Fibroblast of the aortic adventitia (primary cell): ENCODE measurements around the gene TRIM63. TPM values are rescaled to one million over a fixed set of nuclear protein-coding genes. Genes with fewer than 3 reads are reported as not detected.

Source experiments
- DNase-seq: peaks from one replicate; pipeline ENCODE4 v3.0.0-alpha.2; 2010; ENCODE audit warnings: low read depth
- H3K4me3 ChIP-seq: 2 replicates; pipeline ENCODE4 v1.5.1; 2011; ENCODE audit warnings: low read depth, mild to moderate bottlenecking, control low read depth, low read length, moderate library complexity
- total RNA-seq: library from RNA; depleted of rRNA; stranded (reverse); fragments of >200 nt; gene quantifications from 2 replicates; pipeline ENCODE4 v1.2.3, GENCODE V29; 2012; ENCODE audit warnings: low replicate concordance
- TF ChIP-seq, protein P1 (sequence below): IDR thresholded peaks from 2 replicates; pipeline ENCODE4 v1.5.1; 2011; ENCODE audit warnings: mild to moderate bottlenecking, low read length, control low read depth, inconsistent platforms; ENCODE audit not compliant: insufficient read depth

Gene TRIM63
- total RNA-seq, 1 donor: 0.09 TPM

DNA sequence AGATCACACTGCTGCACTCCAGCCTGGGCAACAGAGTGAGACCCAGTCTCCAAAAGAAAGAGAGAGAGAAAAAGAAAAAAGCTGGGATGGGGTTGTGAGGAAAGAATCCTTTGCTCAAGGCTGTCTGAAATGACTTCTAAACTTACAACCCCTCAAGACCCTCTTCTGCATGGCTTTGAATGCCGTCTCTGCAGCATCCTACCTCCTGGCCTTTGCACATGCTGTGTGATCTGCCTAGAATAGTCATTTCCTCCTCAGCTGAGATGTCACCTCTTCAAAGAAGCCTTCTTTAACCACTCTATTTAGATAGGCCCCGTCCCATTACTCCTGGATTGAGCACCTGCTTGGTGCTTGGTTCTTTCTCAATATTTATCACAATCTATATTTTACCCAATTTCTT, 17.4 kb upstream of the TRIM63 start:
- TF ChIP-seq, protein P1, sequence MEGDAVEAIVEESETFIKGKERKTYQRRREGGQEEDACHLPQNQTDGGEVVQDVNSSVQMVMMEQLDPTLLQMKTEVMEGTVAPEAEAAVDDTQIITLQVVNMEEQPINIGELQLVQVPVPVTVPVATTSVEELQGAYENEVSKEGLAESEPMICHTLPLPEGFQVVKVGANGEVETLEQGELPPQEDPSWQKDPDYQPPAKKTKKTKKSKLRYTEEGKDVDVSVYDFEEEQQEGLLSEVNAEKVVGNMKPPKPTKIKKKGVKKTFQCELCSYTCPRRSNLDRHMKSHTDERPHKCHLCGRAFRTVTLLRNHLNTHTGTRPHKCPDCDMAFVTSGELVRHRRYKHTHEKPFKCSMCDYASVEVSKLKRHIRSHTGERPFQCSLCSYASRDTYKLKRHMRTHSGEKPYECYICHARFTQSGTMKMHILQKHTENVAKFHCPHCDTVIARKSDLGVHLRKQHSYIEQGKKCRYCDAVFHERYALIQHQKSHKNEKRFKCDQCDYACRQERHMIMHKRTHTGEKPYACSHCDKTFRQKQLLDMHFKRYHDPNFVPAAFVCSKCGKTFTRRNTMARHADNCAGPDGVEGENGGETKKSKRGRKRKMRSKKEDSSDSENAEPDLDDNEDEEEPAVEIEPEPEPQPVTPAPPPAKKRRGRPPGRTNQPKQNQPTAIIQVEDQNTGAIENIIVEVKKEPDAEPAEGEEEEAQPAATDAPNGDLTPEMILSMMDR: no peak
- no peak overlapping the region for H3K4me3 ChIP-seq
- no peak for DNase-seq

DNA sequence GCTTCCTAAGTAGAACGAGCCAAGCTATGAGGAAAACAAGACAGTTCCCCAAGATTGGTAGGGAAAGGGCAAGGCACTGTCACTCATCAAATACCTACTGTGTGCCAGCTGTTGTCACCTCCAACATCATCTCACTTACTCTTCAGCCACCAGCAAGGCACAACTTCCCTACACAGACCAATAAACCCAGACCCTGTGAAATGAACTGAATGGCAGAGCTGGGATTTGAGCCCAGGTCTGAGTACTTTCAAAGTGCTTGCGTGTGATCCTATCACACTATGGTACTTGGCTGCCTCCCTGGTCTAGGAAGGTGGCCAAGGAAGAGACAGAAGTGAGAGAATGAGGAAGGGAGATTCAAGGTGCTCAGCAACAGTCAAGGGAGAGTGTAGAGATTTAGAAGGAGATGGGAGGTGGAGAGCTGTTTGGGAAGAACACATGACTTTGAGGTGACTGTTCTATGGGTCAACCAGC, 16.7 kb upstream of the TRIM63 start:
- TF ChIP-seq, protein P1: no peak
- H3K4me3 ChIP-seq: no peak overlapping the region
- DNase-seq: peak; percentile 75

DNA sequence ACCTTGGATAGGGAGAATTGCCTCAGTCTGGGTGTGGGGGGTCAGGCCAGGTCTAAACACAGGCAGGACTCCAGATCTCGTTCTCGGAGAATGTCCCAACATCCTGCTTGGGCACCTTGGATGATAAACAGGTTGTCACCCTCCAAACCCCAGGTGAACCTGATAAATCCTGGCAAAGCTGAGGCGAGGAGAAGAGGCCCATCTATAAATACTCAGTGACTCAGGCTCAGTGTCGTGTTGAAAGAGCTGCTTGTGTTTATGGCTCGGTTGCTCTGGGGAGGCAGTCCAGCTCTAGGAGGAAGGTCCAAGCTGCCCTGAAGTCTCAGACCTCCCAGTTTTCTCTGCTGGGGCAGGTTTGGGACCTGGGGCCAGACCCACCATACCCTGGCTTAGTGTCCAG, 15.8 kb upstream of the TRIM63 start:
- TF ChIP-seq, protein P1: no peak
- DNase-seq: peak; percentile 54
- H3K4me3 ChIP-seq: no peak overlapping the region

DNA sequence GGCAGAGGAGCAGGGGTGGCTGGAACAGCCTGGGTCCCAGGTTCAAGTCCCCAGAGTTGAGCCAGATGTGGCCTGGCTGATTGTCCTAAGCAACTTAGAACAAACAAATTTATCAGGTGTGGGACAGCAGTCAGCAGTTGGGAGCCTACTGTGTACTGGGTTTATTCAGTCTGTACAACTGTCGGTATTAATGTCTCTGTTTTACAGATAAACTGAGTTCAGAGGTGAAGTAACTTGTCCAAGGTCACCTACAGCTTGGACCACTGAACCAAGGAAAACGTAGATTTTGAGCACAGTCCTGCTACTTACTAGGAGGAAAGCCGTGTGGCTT, 14.6 kb upstream of the TRIM63 start:
- TF ChIP-seq, protein P1: no peak
- DNase-seq: no peak

DNA sequence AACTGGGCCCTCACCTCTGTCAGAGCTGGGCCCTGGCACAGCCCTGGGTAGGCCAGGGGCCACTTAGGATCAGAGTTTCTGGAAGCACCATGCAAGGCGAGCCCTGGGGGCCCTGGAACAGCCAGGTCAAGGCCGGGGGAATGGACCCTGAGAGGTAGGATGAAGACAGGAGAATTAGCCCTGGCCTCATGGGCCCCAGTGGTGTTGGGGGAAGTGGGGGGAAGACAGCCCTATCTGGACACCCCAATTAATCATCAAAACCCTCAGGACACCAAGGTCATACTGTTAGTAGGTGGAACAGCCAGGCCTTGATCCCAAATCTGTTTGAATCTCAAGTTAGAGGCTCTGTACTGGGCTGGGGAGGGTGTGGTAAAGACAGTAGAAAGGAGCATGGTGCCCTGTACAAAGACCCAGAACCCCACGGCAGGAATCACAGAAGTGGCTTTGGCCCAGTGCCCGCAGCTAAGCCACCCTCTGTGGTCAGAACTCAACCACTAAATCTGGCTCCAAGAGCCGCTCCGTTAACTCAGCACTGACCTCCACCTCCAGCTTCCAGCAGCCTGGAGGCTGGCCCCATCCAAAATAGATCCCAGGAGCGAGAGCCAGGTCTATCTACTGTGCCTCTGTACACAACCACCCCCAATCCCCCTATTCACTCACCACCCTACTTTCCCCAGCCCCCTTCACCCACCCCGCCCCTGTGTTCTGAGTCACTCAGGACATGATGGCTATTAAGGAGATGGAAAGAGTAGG, 14.0 kb upstream of the TRIM63 start:
- TF ChIP-seq, protein P1: no peak
- DNase-seq: no peak
- no peak overlapping the region for H3K4me3 ChIP-seq

More for the DNA sequence above, 14.6 kb upstream of the TRIM63 start:
- no peak overlapping the region for H3K4me3 ChIP-seq

DNA sequence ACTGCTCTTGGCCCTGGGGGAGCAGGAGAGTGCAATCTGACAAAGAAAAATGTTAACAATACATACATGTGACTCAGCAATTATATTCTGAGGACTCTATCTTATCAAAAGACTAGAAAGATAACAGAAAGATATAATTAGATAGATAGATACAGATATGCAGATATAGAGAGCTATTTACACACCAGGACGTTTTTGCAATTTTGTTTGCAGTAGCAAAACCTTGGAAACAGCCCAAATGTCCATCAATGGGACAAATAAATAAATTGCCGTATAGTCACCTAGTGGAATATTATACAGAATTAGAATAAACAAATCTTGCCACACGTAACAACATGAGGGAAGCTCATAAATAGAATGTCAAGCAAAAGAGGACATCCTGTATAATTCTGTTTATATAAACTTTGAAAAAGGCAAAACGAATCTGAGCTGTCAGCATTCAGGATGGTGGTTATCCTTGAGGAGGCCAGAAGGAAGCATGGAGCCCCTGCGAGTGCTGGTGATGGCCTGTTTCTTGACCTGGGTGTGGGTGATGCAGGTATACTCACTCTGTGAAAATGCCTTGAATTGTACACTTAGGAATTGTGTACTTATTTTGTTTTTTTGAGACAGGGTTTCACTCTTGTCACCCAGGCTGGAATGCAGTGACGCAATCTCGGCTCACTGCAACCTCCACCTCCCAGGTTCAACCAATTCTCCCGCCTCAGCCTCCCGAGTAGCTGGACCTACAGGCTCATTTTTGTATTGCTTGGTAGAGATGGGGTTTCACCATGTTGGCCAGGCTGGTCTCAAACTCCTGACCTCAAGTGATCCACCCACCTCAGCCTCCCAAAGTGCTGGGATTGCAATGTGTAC, 12.8 kb upstream of the TRIM63 start:
- TF ChIP-seq, protein P1: no peak
- DNase-seq: no peak
- H3K4me3 ChIP-seq: no peak overlapping the region
